ENCODE data around the gene ZNF662. TPM values are rescaled to one million over a fixed set of nuclear protein-coding genes. Genes with fewer than 3 reads are reported as not detected.

The ZNF662 gene
- total and polyA plus RNA-seq, 9 of the 15 experiments (the other 6 are each of a cell fraction or from before 2014, with no cell fraction given): 0.07 to 0.55 (median 0.27) TPM

- TF ChIP-seq ZNF318 (IDR thresholded peaks at IDR 0.05; ENCODE audit: borderline replicate concordance in 1 of 2, low read depth in 1 of 2) (no peak), POLR3G (IDR thresholded peaks at IDR 0.05; ENCODE audit: extremely low read depth, insufficient read length, insufficient replicate concordance) (no peak), PTTG1 (tag; IDR thresholded peaks at IDR 0.05; ENCODE audit: low read depth) (no peak), RHOXF2B (CRISPR knock-in tag; conservative IDR thresholded peaks at IDR 0.05) (no peak), USF1 (CRISPR knock-in tag; IDR thresholded peaks at IDR 0.05) (no peak), GABPB1 (CRISPR knock-in tag; IDR thresholded peaks at IDR 0.05) (peak; percentile 90), ZNF280A (IDR thresholded peaks at IDR 0.05; ENCODE audit: low read depth, partially characterized antibody) (no peak), SOX6 (IDR thresholded peaks at IDR 0.05) (peak; percentile 41; the same call in 1 of the 2 replicates)
Measured at GRCh38 chr3:42880601-42881451, 25.1 kb upstream of the ZNF662 start (continued).

Measured in K562 (cell line).